ENCODE results near the gene DOK7. TPM values are rescaled to one million over a fixed set of nuclear protein-coding genes. Genes with fewer than 3 reads are reported as not detected.

The DOK7 gene
- total RNA-seq, 3 donors from 2014 or later: 1.3 to 3.5 TPM; not detected in 1

GRCh38 chr4:3420606-3420955, 42.5 kb upstream of the DOK7 start:
- Histone ChIP-seq H3K4me1 (no peaks in the 10 kb centered on the region), H3K36me3 (no peaks in the 10 kb centered on the region), H3K4me3 (no peak overlapping the region), H3K9me3 (no peaks in the 10 kb centered on the region), H3K27me3 (no peaks in the 10 kb centered on the region), H3K27ac (no peak overlapping the region)
- TF ChIP-seq POLR2AphosphoS5 (IDR thresholded peaks at IDR 0.05): no peak
- no peak for TF ChIP-seq POLR2A (IDR thresholded peaks at IDR 0.05)
- TF ChIP-seq, protein P1, sequence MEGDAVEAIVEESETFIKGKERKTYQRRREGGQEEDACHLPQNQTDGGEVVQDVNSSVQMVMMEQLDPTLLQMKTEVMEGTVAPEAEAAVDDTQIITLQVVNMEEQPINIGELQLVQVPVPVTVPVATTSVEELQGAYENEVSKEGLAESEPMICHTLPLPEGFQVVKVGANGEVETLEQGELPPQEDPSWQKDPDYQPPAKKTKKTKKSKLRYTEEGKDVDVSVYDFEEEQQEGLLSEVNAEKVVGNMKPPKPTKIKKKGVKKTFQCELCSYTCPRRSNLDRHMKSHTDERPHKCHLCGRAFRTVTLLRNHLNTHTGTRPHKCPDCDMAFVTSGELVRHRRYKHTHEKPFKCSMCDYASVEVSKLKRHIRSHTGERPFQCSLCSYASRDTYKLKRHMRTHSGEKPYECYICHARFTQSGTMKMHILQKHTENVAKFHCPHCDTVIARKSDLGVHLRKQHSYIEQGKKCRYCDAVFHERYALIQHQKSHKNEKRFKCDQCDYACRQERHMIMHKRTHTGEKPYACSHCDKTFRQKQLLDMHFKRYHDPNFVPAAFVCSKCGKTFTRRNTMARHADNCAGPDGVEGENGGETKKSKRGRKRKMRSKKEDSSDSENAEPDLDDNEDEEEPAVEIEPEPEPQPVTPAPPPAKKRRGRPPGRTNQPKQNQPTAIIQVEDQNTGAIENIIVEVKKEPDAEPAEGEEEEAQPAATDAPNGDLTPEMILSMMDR (IDR thresholded peaks at IDR 0.05): no peak
- no peak for DNase-seq (ENCODE audit: low spot score in 2 of 2)
- intact Hi-C loops (cut with DNase I; ENCODE audit: low total_unique reads): no loop called here

DNA sequence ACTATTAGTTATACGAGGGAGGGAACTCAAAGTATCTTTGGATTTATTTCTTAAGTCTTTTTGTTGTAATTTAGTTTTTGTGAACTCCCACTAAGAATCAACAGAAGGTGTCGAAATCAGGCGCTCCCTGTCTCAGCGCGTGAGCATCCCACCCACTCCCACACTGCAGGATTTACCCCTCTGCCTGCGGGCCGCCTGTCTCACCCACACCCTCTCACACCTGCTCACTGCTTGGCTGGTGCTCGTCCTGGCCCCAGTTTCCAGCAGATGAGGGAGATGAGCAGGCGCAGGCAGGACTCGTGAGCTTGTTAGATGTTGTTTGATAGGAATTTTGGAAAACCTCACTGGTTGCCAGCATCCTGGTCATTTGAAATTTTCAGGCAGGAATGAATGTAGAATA, 42.1 kb upstream of the DOK7 start:
- TF ChIP-seq, protein P1 (IDR thresholded peaks at IDR 0.05): no peak
- TF ChIP-seq POLR2A (IDR thresholded peaks at IDR 0.05): no peak
- no peak for TF ChIP-seq POLR2AphosphoS5 (IDR thresholded peaks at IDR 0.05)
- Histone ChIP-seq H3K27ac (no peak overlapping the region), H3K4me3 (no peak overlapping the region), H3K4me1 (no peaks in the 10 kb centered on the region), H3K27me3 (no peaks in the 10 kb centered on the region), H3K36me3 (no peaks in the 10 kb centered on the region), H3K9me3 (no peaks in the 10 kb centered on the region)
- intact Hi-C loops (cut with DNase I; ENCODE audit: low total_unique reads): loop anchor here (1.0 kb wide), 1 partner anchor 22 kb away; no protein-coding TSS in a partner anchor
- no peak for DNase-seq (ENCODE audit: low spot score in 2 of 2)

DNA sequence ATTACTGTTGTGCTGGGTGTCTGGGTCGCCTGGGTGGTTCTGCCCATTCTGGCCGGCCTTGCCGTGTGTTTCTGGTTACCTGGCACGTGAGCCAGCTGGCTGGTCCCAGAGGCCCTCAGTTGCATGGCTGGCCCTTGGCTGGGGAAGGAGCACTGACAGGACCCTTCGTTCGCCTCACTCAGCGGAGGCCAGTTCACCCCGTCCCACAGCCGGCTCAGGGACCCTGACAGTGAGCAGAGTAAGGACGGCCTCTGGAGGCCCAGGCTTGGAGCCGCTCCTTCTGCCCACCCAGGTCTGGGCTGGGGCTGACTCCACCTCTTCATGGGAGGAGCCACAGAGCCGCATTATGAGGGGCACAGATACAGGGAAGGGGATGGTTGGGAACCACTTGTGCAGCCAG, 41.6 kb upstream of the DOK7 start:
- Histone ChIP-seq H3K4me1 (no peaks in the 10 kb centered on the region), H3K27ac (no peak overlapping the region), H3K27me3 (no peaks in the 10 kb centered on the region), H3K4me3 (no peak overlapping the region), H3K9me3 (no peaks in the 10 kb centered on the region), H3K36me3 (no peaks in the 10 kb centered on the region)
- TF ChIP-seq POLR2AphosphoS5 (IDR thresholded peaks at IDR 0.05) (no peak), POLR2A (IDR thresholded peaks at IDR 0.05) (no peak)
- TF ChIP-seq, protein P1 (IDR thresholded peaks at IDR 0.05): no peak
- intact Hi-C loops (cut with DNase I; ENCODE audit: low total_unique reads): loop anchor here (1.0 kb wide), 1 partner anchor 22 kb away; no protein-coding TSS in a partner anchor
- no peak for DNase-seq (ENCODE audit: low spot score in 2 of 2)

DNA sequence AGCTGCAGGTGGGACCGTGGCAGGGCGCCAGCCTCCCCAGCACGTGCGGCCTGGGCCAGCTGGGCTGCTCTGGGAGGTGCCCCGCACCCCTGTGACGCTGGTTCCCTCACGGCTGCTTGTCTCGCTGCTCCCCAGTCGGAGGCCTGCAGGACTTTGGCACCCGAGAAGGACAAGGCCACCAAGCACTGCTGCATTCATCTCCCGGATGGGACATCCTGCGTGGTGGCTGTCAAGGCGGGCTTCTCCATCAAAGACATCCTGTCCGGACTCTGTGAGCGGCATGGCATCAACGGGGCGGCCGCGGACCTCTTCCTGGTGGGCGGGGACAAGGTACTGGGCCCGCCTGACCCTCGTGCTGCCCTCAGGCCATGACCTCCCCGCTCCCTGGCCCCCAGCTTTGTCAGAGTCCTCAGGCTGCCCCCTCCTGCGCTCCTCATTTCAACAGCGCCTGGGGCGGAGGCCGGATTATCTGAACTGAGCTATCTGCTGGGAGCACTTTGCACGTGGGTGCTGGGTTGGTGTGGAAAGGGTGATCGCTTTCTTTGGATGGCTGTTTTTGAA, 40.8 kb upstream of the DOK7 start:
- intact Hi-C loops (cut with DNase I; ENCODE audit: low total_unique reads): no loop called here
- Histone ChIP-seq H3K4me3 (no peak overlapping the region), H3K36me3 (no peaks in the 10 kb centered on the region), H3K4me1 (no peaks in the 10 kb centered on the region), H3K9me3 (no peaks in the 10 kb centered on the region), H3K27me3 (no peaks in the 10 kb centered on the region), H3K27ac (no peak overlapping the region)
- TF ChIP-seq, protein P1 (IDR thresholded peaks at IDR 0.05): no peak
- TF ChIP-seq POLR2AphosphoS5 (IDR thresholded peaks at IDR 0.05) (no peak), POLR2A (IDR thresholded peaks at IDR 0.05) (no peak)
- DNase-seq (ENCODE audit: low spot score in 2 of 2): no peak

GRCh38 chr4:3422808-3423297, 40.3 kb upstream of the DOK7 start:
- intact Hi-C loops (cut with DNase I; ENCODE audit: low total_unique reads): no loop called here
- no peak overlapping the region for H3K27ac ChIP-seq
- no peaks in the 10 kb centered on the region for H3K27me3 ChIP-seq
- H3K36me3 ChIP-seq: no peaks in the 10 kb centered on the region
- DNase-seq (ENCODE audit: low spot score in 2 of 2): no peak
- H3K4me1 ChIP-seq: no peaks in the 10 kb centered on the region
- H3K9me3 ChIP-seq: no peaks in the 10 kb centered on the region
- no peak overlapping the region for H3K4me3 ChIP-seq
- TF ChIP-seq POLR2A (IDR thresholded peaks at IDR 0.05) (no peak), POLR2AphosphoS5 (IDR thresholded peaks at IDR 0.05) (no peak)
- TF ChIP-seq, protein P1 (IDR thresholded peaks at IDR 0.05): no peak

Data from breast epithelium (tissue), 4 donors.